Stomach (tissue), 9 donors: ENCODE measurements around the gene BEST2. TPM values are rescaled to one million over a fixed set of nuclear protein-coding genes. Genes with fewer than 3 reads are reported as not detected.

Source experiments
- DNase-seq, 2 donors: peaks; one replicate each; pipeline versions ENCODE4 v3.0.0 to v3.0.0-alpha.2; 2013 to 2019
- H3K27ac ChIP-seq, 5 donors: fragments of 200-600 bp in 4 of 5; sonication (generic) in 4 of 5; one replicate each; pipeline ENCODE4 v1.5.1; 2013 to 2019; ENCODE audit warnings: mild to moderate bottlenecking in 1 of 5, moderate library complexity in 1 of 5
- H3K27me3 ChIP-seq, 3 donors: fragments of 200-600 bp; sonication (generic); one replicate each; pipeline ENCODE4 v1.5.1; 2017 to 2019; ENCODE audit warnings: mixed run types in 1 of 3
- H3K36me3 ChIP-seq, 4 donors: fragments of 200-600 bp; sonication (generic); 1 replicate in 3 of 4; 2 replicates in 1 of 4; pipeline ENCODE4 v1.5.1; 2016 to 2019
- H3K4me1 ChIP-seq, 4 donors: fragments of 200-600 bp; sonication (generic); one replicate each; pipeline ENCODE4 v1.5.1; 2016 to 2019
- H3K4me3 ChIP-seq, 4 donors: fragments of 200-600 bp; sonication (generic) in 3 of 4; one replicate each; pipeline ENCODE4 v1.5.1; 2016 to 2019; ENCODE audit warnings: mild to moderate bottlenecking in 1 of 4
- H3K9me3 ChIP-seq, 4 donors: fragments of 200-600 bp; sonication (generic); one replicate each; pipeline ENCODE4 v1.5.1; 2016 to 2019
- EP300 ChIP-seq: sonication (generic); formaldehyde crosslinking; IDR thresholded peaks from one replicate; pipeline ENCODE4 v1.6.1; 2017; ENCODE audit warnings: antibody characterized with exemption
- POLR2A ChIP-seq, 4 donors: fragments of 450-650 bp; IDR thresholded peaks; one replicate each; pipeline ENCODE4 v1.6.1; 2016; ENCODE audit warnings: antibody characterized with exemption in 4 of 4, control low read depth in 2 of 4, mild to moderate bottlenecking in 1 of 4, moderate library complexity in 1 of 4
- POLR2AphosphoS5 ChIP-seq, 3 donors: sonication (generic); formaldehyde crosslinking; IDR thresholded peaks; one replicate each; pipeline ENCODE4 v1.6.1; 2016; ENCODE audit warnings: antibody characterized with exemption in 3 of 3
- WGBS, 5 donors: extraction: QIAGEN DNeasy Blood & Tissue Kit in 3 of 5; methylation state at CpG; one replicate each; pipeline versions ENCODE4 v1.1.5 to v1.1.7; 2013 to 2018; 5-methylcytosine and 5-hydroxymethylcytosine counted together
- intact Hi-C: fragments of 100-400 bp; cut with DNase I; formaldehyde crosslinking; loops from one replicate; pipeline ENCODE4 v1.15.1; 2023; ENCODE audit warnings: low total_unique reads
- polyA plus RNA-seq, 3 donors: library from polyadenylated mRNA; stranded (reverse); fragments of 200-250 nt; gene quantifications; one replicate each; pipeline ENCODE4 v1.2.3, GENCODE V29; 2013
- total RNA-seq, 5 donors: library from RNA; depleted of rRNA; stranded (reverse); fragments of >200 nt; gene quantifications; one replicate each; pipeline versions ENCODE4 v1.1.0 to v1.2.3, GENCODE V29; 2014 to 2016
- TF ChIP-seq, protein P1 (sequence below), 7 experiments: fragments of 450-650 bp in 4 of 7; fragments of 200-600 bp in 3 of 7; sonication (generic) in 3 of 7; IDR thresholded peaks; one replicate each; pipeline ENCODE4 v1.5.1; 2016 to 2019; ENCODE audit warnings: antibody characterized with exemption in 7 of 7, control low read depth in 2 of 7, mild to moderate bottlenecking in 1 of 7
- donor health status: healthy with polysubstance abuse.
- donor health status: Bipolar disorder and iron deficiency.
- donor health status: healthy.

Gene BEST2
- total and polyA plus RNA-seq, 8 donors: 0.08 to 165 TPM; not detected in 6

DNA sequence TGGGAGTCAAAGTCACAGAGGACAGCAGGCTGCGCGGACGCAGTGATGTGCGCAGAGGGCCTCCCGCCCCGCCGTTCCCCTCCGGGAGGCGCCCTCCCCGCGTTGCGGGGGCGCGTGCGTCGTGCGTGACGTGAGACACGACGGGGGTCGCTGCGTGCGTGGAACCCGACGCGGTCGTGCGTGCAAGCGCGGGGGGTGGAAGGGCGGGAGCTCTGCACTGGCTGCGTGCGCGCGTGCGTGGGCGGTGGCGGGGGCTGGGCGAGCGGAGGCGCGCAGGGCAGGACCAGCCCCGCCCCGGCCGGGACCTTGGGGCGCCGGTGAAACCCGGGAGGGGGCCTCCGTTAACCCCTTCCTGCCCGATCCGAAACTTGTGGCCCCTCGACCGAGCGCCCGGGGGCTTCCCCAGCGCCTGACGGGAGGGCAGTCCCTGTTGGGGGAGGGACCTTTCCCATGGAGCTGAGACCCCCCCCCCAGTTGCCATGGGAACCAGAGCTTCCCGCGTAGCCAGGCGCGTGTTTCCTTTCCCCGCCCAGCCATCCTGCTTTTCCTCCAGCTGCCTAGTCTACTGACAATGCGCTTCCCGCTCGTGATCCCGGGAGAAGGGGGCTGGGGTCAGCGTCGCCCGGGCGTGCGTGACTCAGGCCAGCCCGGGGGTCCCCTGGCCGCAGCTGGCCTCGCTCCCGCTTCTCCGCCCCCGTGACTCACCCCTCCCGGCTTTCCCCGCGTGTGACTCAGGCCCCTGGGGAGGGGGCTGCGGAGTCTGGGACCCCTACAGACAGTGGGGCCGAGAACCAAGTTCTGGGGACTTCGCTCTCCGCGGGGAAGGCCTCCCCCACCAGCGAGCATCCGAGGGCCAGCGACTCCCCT, 31.1 kb downstream of the BEST2 start:
- WGBS, 5 donors: 2 to 3% (median 2%) methylated on average over 51 to 88 of the region's 88 CpGs
- peaks cover 66 to 92% (median 82%) of the 10 kb centered on the region in 4 donors for H3K4me1 ChIP-seq

DNA sequence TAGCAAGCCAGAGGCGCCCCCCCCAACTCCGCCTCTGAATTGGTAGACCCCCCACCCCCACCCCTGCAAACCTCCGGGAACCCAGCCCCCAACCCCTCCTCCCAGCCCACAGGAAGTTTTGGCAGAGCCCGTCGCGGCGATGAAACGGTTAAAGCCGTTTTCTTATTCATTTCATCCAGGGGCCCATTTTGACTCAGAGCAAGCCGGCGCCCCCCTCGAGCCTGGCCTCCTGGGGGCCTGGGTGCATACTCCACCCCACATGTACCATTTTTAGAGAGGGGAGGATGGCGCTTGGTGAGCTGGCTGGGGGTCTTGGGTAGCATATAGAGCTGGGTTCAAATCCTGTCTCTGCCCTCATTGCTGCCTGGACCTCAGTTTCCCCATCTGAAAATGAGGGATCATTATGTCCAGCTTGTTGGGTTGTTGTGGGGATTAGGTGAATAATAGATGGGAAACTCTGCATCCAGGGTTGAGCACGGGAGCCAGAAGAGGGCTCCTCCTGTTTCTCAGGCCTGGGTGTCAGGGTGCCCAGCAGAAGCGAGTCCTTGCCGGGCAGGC, 31.8 kb downstream of the BEST2 start:
- no peak for TF ChIP-seq POLR2A (IDR thresholded peaks at IDR 0.05)
- no peak for TF ChIP-seq POLR2AphosphoS5 (IDR thresholded peaks at IDR 0.05)
- TF ChIP-seq, protein P1, sequence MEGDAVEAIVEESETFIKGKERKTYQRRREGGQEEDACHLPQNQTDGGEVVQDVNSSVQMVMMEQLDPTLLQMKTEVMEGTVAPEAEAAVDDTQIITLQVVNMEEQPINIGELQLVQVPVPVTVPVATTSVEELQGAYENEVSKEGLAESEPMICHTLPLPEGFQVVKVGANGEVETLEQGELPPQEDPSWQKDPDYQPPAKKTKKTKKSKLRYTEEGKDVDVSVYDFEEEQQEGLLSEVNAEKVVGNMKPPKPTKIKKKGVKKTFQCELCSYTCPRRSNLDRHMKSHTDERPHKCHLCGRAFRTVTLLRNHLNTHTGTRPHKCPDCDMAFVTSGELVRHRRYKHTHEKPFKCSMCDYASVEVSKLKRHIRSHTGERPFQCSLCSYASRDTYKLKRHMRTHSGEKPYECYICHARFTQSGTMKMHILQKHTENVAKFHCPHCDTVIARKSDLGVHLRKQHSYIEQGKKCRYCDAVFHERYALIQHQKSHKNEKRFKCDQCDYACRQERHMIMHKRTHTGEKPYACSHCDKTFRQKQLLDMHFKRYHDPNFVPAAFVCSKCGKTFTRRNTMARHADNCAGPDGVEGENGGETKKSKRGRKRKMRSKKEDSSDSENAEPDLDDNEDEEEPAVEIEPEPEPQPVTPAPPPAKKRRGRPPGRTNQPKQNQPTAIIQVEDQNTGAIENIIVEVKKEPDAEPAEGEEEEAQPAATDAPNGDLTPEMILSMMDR (IDR thresholded peaks at IDR 0.05): no peak
- TF ChIP-seq EP300: no peak
- intact Hi-C loops: no loop called here
- peak overlapping the region; percentile 41 to 52 (median 50) for H3K4me3 ChIP-seq
- peaks cover 71 to 96% (median 82%) of the 10 kb centered on the region in 4 donors for H3K4me1 ChIP-seq
- H3K9me3 ChIP-seq: no peaks in the 10 kb centered on the region
- no peaks in the 10 kb centered on the region for H3K27me3 ChIP-seq
- peak overlapping the region; percentile 92 to 100 (median 95) for H3K27ac ChIP-seq
- no peaks in the 10 kb centered on the region for H3K36me3 ChIP-seq
- 9 to 19% (median 13%) methylated on average over 15 to 16 of the region's 16 CpGs for WGBS, 5 donors
- no peak for DNase-seq

More for the DNA sequence above, 31.1 kb downstream of the BEST2 start:
- TF ChIP-seq POLR2A (IDR thresholded peaks at IDR 0.05) (peak in 1 of 4 donors; percentile 8), EP300 (peak; percentile 99), POLR2AphosphoS5 (IDR thresholded peaks at IDR 0.05) (peak; percentile 2 to 94 (median 90))
- TF ChIP-seq, protein P1 (IDR thresholded peaks at IDR 0.05): no peak
- Histone ChIP-seq H3K9me3 (no peaks in the 10 kb centered on the region), H3K27ac (peak overlapping the region; percentile 92 to 100 (median 95)), H3K4me3 (peak overlapping the region; percentile 41 to 52 (median 50)), H3K36me3 (no peaks in the 10 kb centered on the region), H3K27me3 (no peaks in the 10 kb centered on the region)
- peak; percentile 80 to 96 for DNase-seq
- intact Hi-C loops: no loop called here

DNA sequence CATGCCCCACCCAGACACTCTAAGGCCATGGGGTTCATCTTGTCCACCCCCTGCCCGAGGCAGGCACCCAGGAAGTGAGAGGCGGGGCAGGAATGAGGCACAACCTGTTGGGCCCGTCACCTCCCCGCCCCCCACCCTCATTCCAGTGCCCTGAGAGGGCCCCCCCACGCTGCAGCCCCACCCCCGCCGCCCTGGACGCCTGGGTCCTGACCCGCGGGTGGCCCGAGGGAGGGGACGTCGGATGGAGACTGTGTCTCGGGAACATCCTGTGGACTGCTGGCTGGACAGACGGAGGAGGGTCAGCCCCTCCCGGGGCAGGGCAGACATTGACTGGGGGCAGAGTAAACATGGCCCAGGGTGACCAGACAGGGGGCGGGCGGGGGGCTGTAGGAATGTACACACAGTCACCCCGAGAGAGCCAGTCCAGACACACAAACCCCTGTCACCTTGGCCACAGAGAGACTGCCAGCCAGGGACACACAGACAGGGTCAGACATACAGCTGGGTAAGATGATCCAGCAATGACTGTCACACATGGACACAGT, 32.3 kb downstream of the BEST2 start:
- H3K36me3 ChIP-seq: no peaks in the 10 kb centered on the region
- TF ChIP-seq POLR2A (IDR thresholded peaks at IDR 0.05) (no peak), POLR2AphosphoS5 (IDR thresholded peaks at IDR 0.05) (peak in 2 of 3 donors; percentile 2 to 9)
- TF ChIP-seq, protein P1 (IDR thresholded peaks at IDR 0.05): no peak
- DNase-seq: peak in 1 of 2 donors; percentile 73
- peaks cover 72 to 96% (median 82%) of the 10 kb centered on the region in 4 donors for H3K4me1 ChIP-seq
- WGBS, 5 donors: 6 to 13% (median 8%) methylated on average over 2 to 19 of the region's 19 CpGs
- no peaks in the 10 kb centered on the region for H3K9me3 ChIP-seq
- peak overlapping the region in 2 of 4 donors; percentile 41 to 52 for H3K4me3 ChIP-seq
- H3K27ac ChIP-seq: peak overlapping the region; percentile 92 to 100 (median 95)
- intact Hi-C loops: no loop called here
- no peaks in the 10 kb centered on the region for H3K27me3 ChIP-seq

DNA sequence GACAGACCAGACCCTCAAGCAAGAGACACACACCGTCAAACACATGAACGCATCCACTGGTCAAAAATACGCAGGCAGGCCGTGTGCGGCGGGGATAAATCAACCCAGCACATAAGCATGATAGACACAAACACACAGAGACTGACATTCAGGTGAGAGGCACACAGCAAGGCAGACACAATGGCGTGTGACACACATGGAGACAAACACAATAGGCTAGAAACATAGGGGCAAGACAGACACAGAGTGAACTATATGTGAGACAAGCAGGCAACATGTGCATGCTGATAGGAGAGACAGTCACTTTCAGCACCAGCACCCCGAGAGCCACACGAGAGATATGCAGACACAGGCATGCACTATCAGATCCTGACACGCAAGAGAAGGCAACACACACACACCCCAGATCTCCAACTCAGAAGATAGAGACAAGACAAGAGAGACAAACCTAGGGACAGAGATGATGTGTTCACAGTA, 32.8 kb downstream of the BEST2 start:
- WGBS, 5 donors: 37 to 49% (median 43%) methylated on average over 10 of the region's 10 CpGs
- DNase-seq: peak in 1 of 2 donors; percentile 38
- Histone ChIP-seq H3K27ac (peak overlapping the region; percentile 92 to 100 (median 95)), H3K27me3 (no peaks in the 10 kb centered on the region), H3K9me3 (no peaks in the 10 kb centered on the region), H3K36me3 (no peaks in the 10 kb centered on the region), H3K4me1 (peaks cover 72 to 96% (median 82%) of the 10 kb centered on the region in 4 donors), H3K4me3 (no peak overlapping the region)
- intact Hi-C loops: no loop called here
- no peak for TF ChIP-seq POLR2A (IDR thresholded peaks at IDR 0.05)
